Sigmoid colon (tissue), 7 donors: ENCODE results near the gene MIXL1. TPM values are rescaled to one million over a fixed set of nuclear protein-coding genes. Genes with fewer than 3 reads are reported as not detected.

ENCODE experiments used
- DNase-seq: peaks from one replicate; pipeline ENCODE4 v3.0.0-alpha.2; 2019
- H3K27ac ChIP-seq, 4 donors: fragments of 200-600 bp; sonication (generic); one replicate each; pipeline ENCODE4 v1.5.1; 2016 to 2019; ENCODE audit warnings: mild to moderate bottlenecking in 1 of 4
- H3K27me3 ChIP-seq, 3 donors: fragments of 200-600 bp; sonication (generic); one replicate each; pipeline ENCODE4 v1.5.1; 2019; ENCODE audit warnings: mild to moderate bottlenecking in 1 of 3
- H3K36me3 ChIP-seq, 4 donors: fragments of 200-600 bp; sonication (generic); one replicate each; pipeline ENCODE4 v1.5.1; 2016 to 2019
- H3K4me1 ChIP-seq, 4 donors: fragments of 200-600 bp; sonication (generic); one replicate each; pipeline ENCODE4 v1.5.1; 2017 to 2019
- H3K4me3 ChIP-seq, 4 donors: fragments of 200-600 bp; sonication (generic); one replicate each; pipeline ENCODE4 v1.5.1; 2017 to 2019; ENCODE audit warnings: mild to moderate bottlenecking in 2 of 4, moderate library complexity in 1 of 4
- H3K9me3 ChIP-seq, 4 donors: fragments of 200-600 bp in 3 of 4; sonication (generic) in 3 of 4; one replicate each; pipeline versions ENCODE4 v1.5.1 to v1.6.1; 2013 to 2019
- EP300 ChIP-seq, 4 donors: sonication (generic); formaldehyde crosslinking; IDR thresholded peaks; one replicate each; pipeline ENCODE4 v1.6.1; 2017; ENCODE audit warnings: antibody characterized with exemption in 4 of 4
- POLR2A ChIP-seq, 2 donors: fragments of 450-650 bp; IDR thresholded peaks; one replicate each; pipeline ENCODE4 v1.6.1; 2016; ENCODE audit warnings: antibody characterized with exemption in 2 of 2, mild to moderate bottlenecking in 2 of 2, moderate library complexity in 2 of 2
- POLR2AphosphoS5 ChIP-seq, 4 donors: sonication (generic); formaldehyde crosslinking; IDR thresholded peaks; one replicate each; pipeline ENCODE4 v1.6.1; 2017; ENCODE audit warnings: antibody characterized with exemption in 4 of 4
- WGBS, 2 donors: extraction: QIAGEN DNeasy Blood & Tissue Kit; methylation state at CpG; one replicate each; pipeline ENCODE4 v1.1.7; 2013; 5-methylcytosine and 5-hydroxymethylcytosine counted together
- intact Hi-C: fragments of 100-400 bp; cut with DNase I; formaldehyde crosslinking; loops from one replicate; pipeline ENCODE4 v1.15.1; 2023
- polyA plus RNA-seq, 3 donors: library from polyadenylated mRNA; stranded (reverse); fragments of 200-250 nt; gene quantifications; one replicate each; pipeline ENCODE4 v1.2.3, GENCODE V29; 2013
- total RNA-seq, 4 donors: library from RNA; depleted of rRNA; stranded (reverse); fragments of >200 nt; gene quantifications; one replicate each; pipeline ENCODE4 v1.1.0, GENCODE V29; 2016
- TF ChIP-seq, protein P1 (sequence below), 4 experiments: fragments of 450-650 bp in 3 of 4; fragments of 200-600 bp in 1 of 4; IDR thresholded peaks; one replicate each; pipeline ENCODE4 v1.5.1; 2016 to 2019; ENCODE audit warnings: antibody characterized with exemption in 4 of 4, mild to moderate bottlenecking in 3 of 4, moderate library complexity in 2 of 4
- donor health status: healthy with polysubstance abuse.
- donor health status: Bipolar disorder and iron deficiency.
- donor health status: healthy.

Gene MIXL1
- total and polyA plus RNA-seq, 7 donors, result 0.13 TPM; not detected in 6

DNA sequence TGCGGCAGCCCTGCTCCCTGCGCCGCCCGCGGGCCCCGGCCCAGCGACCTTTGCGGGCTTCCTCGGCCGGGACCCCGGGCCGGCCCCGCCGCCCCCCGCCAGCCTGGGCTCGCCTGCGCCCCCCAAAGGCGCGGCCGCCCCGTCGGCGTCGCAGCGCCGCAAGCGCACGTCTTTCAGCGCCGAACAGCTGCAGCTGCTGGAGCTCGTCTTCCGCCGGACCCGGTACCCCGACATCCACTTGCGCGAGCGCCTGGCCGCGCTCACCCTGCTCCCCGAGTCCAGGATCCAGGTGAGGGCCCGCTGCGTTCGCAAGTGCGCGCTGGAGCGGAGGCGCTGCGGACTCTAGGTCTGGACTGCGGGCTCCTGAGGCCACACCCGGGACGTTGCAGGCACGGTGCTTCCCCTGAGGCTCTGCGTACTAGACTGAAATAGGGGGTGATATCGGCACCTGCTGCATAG, 351 bp downstream of the MIXL1 start:
- H3K36me3 ChIP-seq, result no peaks in the 10 kb centered on the region
- DNase-seq, result no peak
- peaks cover 0 to 11% (median 10%) of the 10 kb centered on the region in 4 donors for H3K4me1 ChIP-seq
- TF ChIP-seq POLR2AphosphoS5 (IDR thresholded peaks at IDR 0.05), result no peak
- TF ChIP-seq, protein P1, sequence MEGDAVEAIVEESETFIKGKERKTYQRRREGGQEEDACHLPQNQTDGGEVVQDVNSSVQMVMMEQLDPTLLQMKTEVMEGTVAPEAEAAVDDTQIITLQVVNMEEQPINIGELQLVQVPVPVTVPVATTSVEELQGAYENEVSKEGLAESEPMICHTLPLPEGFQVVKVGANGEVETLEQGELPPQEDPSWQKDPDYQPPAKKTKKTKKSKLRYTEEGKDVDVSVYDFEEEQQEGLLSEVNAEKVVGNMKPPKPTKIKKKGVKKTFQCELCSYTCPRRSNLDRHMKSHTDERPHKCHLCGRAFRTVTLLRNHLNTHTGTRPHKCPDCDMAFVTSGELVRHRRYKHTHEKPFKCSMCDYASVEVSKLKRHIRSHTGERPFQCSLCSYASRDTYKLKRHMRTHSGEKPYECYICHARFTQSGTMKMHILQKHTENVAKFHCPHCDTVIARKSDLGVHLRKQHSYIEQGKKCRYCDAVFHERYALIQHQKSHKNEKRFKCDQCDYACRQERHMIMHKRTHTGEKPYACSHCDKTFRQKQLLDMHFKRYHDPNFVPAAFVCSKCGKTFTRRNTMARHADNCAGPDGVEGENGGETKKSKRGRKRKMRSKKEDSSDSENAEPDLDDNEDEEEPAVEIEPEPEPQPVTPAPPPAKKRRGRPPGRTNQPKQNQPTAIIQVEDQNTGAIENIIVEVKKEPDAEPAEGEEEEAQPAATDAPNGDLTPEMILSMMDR (IDR thresholded peaks at IDR 0.05), result no peak
- no peak for TF ChIP-seq POLR2A (IDR thresholded peaks at IDR 0.05)
- TF ChIP-seq EP300 (IDR thresholded peaks at IDR 0.05), result no peak
- peaks cover 9 to 35% (median 30%) of the 10 kb centered on the region in 3 donors for H3K27me3 ChIP-seq
- intact Hi-C loops, result no loop called here
- no peak overlapping the region for H3K27ac ChIP-seq
- H3K9me3 ChIP-seq, result no peaks in the 10 kb centered on the region
- peak overlapping the region in 3 of 4 donors; percentile 32 to 51 (median 45) for H3K4me3 ChIP-seq
- WGBS, 2 donors, result 1% methylated on average over 55 of the region's 55 CpGs

- no peak for TF ChIP-seq POLR2A (IDR thresholded peaks at IDR 0.05)
- TF ChIP-seq EP300 (IDR thresholded peaks at IDR 0.05), result no peak
- TF ChIP-seq, protein P1 (IDR thresholded peaks at IDR 0.05), result no peak
- no peak for TF ChIP-seq POLR2AphosphoS5 (IDR thresholded peaks at IDR 0.05)
- H3K27ac ChIP-seq, result no peak overlapping the region
- peaks cover 0 to 11% (median 10%) of the 10 kb centered on the region in 4 donors for H3K4me1 ChIP-seq
- H3K27me3 ChIP-seq, result peaks cover 9 to 35% (median 30%) of the 10 kb centered on the region in 3 donors
- intact Hi-C loops, result no loop called here
- H3K36me3 ChIP-seq, result no peaks in the 10 kb centered on the region
- DNase-seq, result no peak
- no peak overlapping the region for H3K4me3 ChIP-seq
- WGBS, 2 donors, result 91 to 93% methylated on average over 3 of the region's 3 CpGs
- no peaks in the 10 kb centered on the region for H3K9me3 ChIP-seq
Observed at GRCh38 chr1:226226601-226227000, 3.1 kb downstream of the MIXL1 start.

DNA sequence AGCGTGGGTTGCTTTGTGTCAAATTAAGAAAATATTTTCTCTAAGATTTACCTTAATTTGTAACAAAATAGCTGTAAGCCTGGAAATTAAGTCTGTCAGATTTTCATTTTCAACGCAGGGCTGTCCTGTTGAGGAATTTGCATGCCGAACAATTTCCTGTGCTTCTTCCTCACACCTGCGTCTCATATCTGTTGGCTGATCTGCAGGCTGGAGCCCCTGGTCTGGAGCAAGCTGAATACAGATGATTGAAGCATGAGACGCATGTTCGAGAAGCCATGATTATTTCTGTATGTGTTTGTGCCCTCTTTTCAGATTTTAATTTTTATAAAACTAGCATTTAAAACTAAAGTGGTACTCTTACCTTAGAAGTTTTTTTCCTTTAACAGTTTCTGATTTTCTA, 9.8 kb downstream of the MIXL1 start:
- no peak for DNase-seq
- TF ChIP-seq, protein P1 (IDR thresholded peaks at IDR 0.05), result no peak
- no peak for TF ChIP-seq POLR2AphosphoS5 (IDR thresholded peaks at IDR 0.05)
- no peak for TF ChIP-seq POLR2A (IDR thresholded peaks at IDR 0.05)
- no peak for TF ChIP-seq EP300 (IDR thresholded peaks at IDR 0.05)
- H3K36me3 ChIP-seq, result peaks cover 0 to 23% (median 2%) of the 10 kb centered on the region in 4 donors
- no peak overlapping the region for H3K4me3 ChIP-seq
- H3K27me3 ChIP-seq, result no peaks in the 10 kb centered on the region
- no peaks in the 10 kb centered on the region for H3K4me1 ChIP-seq
- H3K27ac ChIP-seq, result no peak overlapping the region
- intact Hi-C loops, result no loop called here
- H3K9me3 ChIP-seq, result no peaks in the 10 kb centered on the region
- 84 to 92% methylated on average over 6 of the region's 6 CpGs for WGBS, 2 donors

DNA sequence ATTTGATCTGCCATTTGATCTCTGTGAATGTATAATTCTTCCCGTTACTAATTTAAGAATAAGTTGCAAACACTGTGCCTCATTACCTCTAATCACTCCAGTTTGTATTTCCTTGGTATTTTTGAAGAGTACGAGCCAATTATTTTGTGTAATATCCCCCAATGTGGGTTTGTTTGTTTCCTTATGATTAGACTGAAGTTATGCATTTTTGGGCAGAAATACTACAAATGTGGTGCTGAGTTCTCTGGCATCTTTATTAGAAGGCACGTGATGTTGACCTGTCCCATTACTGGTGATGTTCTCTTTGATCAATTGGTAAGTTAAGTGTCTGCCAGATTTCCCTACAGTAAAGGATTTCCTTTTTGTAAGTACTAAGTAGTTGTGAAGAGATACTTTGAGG, 10.3 kb downstream of the MIXL1 start:
- Histone ChIP-seq H3K27me3 (no peaks in the 10 kb centered on the region), H3K9me3 (no peaks in the 10 kb centered on the region), H3K4me1 (no peaks in the 10 kb centered on the region), H3K36me3 (peaks cover 0 to 28% (median 2%) of the 10 kb centered on the region in 4 donors), H3K27ac (no peak overlapping the region), H3K4me3 (no peak overlapping the region)
- WGBS, 2 donors, result 93 to 95% methylated on average over 3 of the region's 3 CpGs
- intact Hi-C loops, result no loop called here
- TF ChIP-seq POLR2AphosphoS5 (IDR thresholded peaks at IDR 0.05), result no peak
- TF ChIP-seq, protein P1 (IDR thresholded peaks at IDR 0.05), result no peak
- TF ChIP-seq EP300 (IDR thresholded peaks at IDR 0.05), result no peak
- no peak for TF ChIP-seq POLR2A (IDR thresholded peaks at IDR 0.05)
- DNase-seq, result no peak

- intact Hi-C loops, result no loop called here
- no peaks in the 10 kb centered on the region for H3K4me1 ChIP-seq
- TF ChIP-seq POLR2AphosphoS5 (IDR thresholded peaks at IDR 0.05) (no peak), POLR2A (IDR thresholded peaks at IDR 0.05) (no peak), EP300 (IDR thresholded peaks at IDR 0.05) (no peak)
- TF ChIP-seq, protein P1 (IDR thresholded peaks at IDR 0.05), result no peak
- H3K9me3 ChIP-seq, result no peaks in the 10 kb centered on the region
- peaks cover 0 to 28% (median 2%) of the 10 kb centered on the region in 4 donors for H3K36me3 ChIP-seq
- no peak overlapping the region for H3K4me3 ChIP-seq
- 94 to 97% methylated on average over 1 of the region's 1 CpG for WGBS, 2 donors
- no peaks in the 10 kb centered on the region for H3K27me3 ChIP-seq
- DNase-seq, result no peak
- H3K27ac ChIP-seq, result no peak overlapping the region
Observed at GRCh38 chr1:226236826-226237225, 13.4 kb downstream of the MIXL1 start.
